GM18526 (cell line): ENCODE measurements around the gene KCNJ16.

ENCODE experiments used
- POLR2A ChIP-seq: IDR thresholded peaks from 3 replicates; pipeline ENCODE4 v1.6.1; 2011; ENCODE audit not compliant: insufficient read length; ENCODE audit errors: extremely low read depth

KCNJ16 gene

GRCh38 chr17:70104791-70105523 lies 29.9 kb downstream of the KCNJ16 start:
- TF ChIP-seq POLR2A, result no peak

GRCh38 chr17:70105641-70106040 lies 30.6 kb downstream of the KCNJ16 start:
- TF ChIP-seq POLR2A, result no peak

GRCh38 chr17:70106551-70106950 lies 31.5 kb downstream of the KCNJ16 start:
- no peak for TF ChIP-seq POLR2A

GRCh38 chr17:70107441-70107840 lies 32.4 kb downstream of the KCNJ16 start:
- no peak for TF ChIP-seq POLR2A

DNA sequence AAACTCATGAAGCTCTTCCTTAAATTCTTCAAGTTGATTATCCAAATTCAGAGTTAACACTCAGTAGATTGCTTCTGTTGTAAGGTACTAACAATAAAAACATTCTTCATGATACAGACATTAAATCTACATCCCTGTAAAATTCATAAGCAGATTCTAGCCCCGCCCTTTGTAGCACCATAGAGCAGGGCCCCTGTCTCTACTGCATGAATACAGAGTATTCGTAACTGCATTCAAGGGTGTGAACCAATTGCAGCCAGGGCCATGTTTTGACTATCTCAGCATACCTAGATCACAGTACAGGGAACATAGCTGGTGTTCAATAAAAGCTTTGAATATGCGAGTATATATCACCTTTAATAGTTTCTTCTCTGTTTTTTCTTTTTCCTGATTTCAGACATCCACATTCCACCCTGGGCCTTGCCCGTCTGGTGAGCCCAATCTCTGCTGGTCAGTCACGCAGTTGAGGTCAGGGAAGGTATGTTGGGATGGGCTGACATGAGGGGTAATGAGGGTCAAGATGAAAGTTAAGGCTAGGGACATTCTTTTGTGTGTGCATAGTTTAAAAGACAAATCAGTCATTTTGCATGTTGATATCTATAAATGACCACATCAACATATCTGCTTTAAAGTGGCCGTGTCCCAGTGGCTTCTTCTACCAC lies 33.0 kb downstream of the KCNJ16 start:
- no peak for TF ChIP-seq POLR2A

GRCh38 chr17:70109497-70109896 lies 34.5 kb downstream of the KCNJ16 start:
- TF ChIP-seq POLR2A, result no peak

- TF ChIP-seq POLR2A, result no peak
Observed at GRCh38 chr17:70110443-70110880, 35.4 kb downstream of the KCNJ16 start.

DNA sequence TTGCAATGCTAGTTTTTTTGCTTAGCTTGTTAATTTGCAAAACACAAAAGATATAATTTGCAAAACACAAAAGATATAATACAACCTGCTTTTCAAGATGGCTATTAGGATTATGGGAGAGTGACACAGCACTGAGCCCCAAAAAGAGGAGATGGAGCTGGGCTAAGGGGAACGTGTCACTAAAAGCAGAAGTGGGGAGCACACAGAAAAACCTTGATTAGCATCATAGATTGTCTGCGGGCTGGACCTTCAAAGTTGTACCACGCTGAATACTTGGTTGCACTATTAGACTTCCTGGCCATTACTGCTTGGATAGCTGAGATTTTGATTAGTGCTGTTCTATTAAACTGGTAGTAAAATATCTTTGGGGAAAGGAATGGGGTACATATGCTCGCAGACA lies 36.2 kb downstream of the KCNJ16 start:
- TF ChIP-seq POLR2A, result no peak

DNA sequence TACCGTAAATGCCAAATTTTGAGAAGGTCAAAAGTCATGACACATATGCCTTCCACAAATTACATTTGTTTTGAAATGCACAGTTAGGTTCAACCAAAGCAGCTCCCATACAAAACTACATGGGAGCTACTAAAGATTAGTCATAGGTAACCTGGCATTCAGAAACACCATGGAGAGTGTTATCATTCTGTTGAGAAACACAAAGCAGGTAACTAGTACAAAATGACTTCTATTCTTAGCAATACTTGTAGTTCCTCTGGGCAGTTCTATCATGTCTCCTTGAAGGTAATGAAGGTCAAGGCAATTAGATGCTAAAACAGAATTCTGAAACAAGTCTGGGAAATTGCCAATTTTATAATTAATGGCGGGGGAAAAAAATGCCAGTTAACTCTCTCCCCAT lies 39.4 kb downstream of the KCNJ16 start:
- no peak for TF ChIP-seq POLR2A

DNA sequence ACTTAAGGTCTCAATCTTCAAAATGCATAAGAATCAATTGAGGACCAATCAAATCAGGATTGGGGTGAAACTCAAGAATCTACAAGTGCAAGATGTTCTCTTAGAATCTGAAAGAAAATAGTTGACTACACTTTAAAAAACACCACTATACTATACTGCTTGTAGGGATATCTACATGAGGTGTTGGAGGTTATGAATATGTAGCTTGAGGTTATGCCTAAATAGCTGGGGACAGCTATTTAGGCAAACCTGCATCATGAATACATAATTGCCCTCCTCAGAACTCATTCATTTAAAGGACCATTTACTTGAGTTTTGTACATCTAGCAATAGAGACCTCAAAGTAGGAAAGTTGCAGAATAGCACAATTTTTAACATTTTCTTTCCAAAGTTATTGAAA lies 40.1 kb downstream of the KCNJ16 start:
- TF ChIP-seq POLR2A, result no peak

DNA sequence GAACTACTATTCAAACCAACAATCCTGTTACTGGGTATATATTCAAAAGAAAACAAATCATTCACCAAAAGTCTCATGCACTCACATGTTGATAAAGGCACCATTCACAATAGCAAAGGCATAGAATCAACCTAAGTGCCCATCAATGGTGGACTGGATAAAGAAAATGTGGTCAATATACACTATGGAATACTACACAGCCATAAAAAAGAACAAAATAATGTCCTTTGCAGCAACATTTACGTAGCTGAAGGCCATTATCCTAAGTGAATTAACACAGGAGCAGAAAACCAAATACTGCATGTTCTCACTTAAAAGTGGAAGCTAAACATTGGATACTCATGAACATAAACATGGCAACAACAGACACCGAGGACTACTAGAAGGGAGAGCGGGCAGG lies 41.9 kb downstream of the KCNJ16 start:
- TF ChIP-seq POLR2A, result no peak

GRCh38 chr17:70119545-70119944 lies 44.5 kb downstream of the KCNJ16 start:
- TF ChIP-seq POLR2A, result no peak

GRCh38 chr17:70119983-70120382 lies 45.0 kb downstream of the KCNJ16 start:
- TF ChIP-seq POLR2A, result no peak

DNA sequence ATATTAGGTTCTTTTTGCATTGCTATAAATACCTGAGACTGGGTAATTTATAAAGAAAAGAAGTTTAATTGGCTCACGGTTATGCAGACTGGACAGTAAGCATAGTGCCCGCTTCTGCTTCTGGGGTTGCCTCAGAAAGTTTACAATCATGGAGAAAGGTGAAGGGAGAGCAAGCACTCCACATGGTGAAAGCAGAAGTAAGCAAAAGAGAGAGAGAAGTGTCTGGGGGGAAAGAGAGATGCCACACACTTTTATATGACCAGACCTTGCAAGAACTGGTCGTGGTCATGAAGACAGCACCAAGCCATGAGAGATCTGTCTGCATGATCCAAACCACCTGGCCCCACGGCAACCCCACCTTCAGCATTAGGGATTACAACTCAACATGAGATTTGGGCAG lies 45.4 kb downstream of the KCNJ16 start:
- no peak for TF ChIP-seq POLR2A

GRCh38 chr17:70121126-70121525 lies 46.1 kb downstream of the KCNJ16 start:
- TF ChIP-seq POLR2A, result no peak

- TF ChIP-seq POLR2A, result no peak
Observed at GRCh38 chr17:70123193-70123592, 48.2 kb downstream of the KCNJ16 start.

DNA sequence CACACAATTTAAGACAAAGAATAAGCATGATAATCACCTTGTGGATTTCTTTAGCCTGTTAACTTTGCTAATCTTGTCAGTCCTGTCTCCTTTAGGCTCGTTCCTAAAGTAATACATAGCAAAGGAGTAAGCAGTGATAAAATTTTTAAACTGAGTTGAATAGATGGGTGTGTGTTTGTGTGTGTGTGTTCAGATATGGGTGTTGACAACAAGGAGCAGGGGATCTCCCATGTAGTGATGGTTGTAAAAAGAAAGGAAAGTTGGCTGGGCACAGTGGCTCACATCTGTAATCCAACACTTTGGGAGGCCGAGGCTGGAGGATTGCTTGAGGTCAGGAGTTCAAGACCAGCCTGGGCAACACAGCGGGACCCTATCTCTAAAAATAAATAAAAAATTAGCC lies 49.7 kb downstream of the KCNJ16 start:
- no peak for TF ChIP-seq POLR2A
